Astrocyte of the spinal cord (primary cell): ENCODE measurements around the gene MOV10L1.

Source experiments
- DNase-seq: peaks from one replicate; pipeline ENCODE4 v3.0.0; 2011; ENCODE audit warnings: low read depth, low spot score
- H3K4me3 ChIP-seq: 2 replicates; pipeline ENCODE4 v1.5.1; 2011; ENCODE audit warnings: low read depth, mild to moderate bottlenecking, low read length, moderate library complexity
- in situ Hi-C: cut with HindIII; loops from 2 replicates; pipeline ENCODE4 v1.10.0; 2017; ENCODE audit warnings: low sequenced_read_pairs
- TF ChIP-seq, protein P1 (sequence below): IDR thresholded peaks from 2 replicates; pipeline ENCODE4 v1.5.1; 2012; ENCODE audit warnings: low read depth, mild to moderate bottlenecking, low read length, inconsistent platforms

Gene MOV10L1

GRCh38 chr22:50192436-50193204 lies 102.8 kb downstream of the MOV10L1 start:
- TF ChIP-seq, protein P1, sequence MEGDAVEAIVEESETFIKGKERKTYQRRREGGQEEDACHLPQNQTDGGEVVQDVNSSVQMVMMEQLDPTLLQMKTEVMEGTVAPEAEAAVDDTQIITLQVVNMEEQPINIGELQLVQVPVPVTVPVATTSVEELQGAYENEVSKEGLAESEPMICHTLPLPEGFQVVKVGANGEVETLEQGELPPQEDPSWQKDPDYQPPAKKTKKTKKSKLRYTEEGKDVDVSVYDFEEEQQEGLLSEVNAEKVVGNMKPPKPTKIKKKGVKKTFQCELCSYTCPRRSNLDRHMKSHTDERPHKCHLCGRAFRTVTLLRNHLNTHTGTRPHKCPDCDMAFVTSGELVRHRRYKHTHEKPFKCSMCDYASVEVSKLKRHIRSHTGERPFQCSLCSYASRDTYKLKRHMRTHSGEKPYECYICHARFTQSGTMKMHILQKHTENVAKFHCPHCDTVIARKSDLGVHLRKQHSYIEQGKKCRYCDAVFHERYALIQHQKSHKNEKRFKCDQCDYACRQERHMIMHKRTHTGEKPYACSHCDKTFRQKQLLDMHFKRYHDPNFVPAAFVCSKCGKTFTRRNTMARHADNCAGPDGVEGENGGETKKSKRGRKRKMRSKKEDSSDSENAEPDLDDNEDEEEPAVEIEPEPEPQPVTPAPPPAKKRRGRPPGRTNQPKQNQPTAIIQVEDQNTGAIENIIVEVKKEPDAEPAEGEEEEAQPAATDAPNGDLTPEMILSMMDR: no peak
- DNase-seq: no peak
- in situ Hi-C loops: no loop called here
- H3K4me3 ChIP-seq: no peak overlapping the region

DNA sequence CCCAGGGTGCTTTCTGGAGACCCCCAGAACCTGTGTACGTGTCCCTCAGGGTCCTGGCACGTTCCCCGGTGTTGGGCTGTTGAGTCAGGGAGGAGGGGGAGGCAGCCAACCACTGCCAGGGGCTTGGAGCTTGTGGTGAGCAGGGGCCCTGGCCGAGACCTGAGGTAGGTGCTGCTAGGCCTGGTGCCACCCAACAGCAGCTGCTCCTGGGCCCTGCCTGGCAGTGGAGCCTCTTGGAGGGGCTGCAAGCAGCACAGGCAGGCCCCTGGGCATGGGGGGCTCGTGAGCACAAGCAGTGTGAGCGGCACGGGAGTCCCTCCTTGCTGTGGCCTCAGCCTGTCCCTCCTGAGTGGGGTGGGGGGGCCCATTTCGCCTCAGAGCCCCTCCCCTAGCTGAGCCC lies 103.8 kb downstream of the MOV10L1 start:
- in situ Hi-C loops: no loop called here
- TF ChIP-seq, protein P1: no peak
- no peak overlapping the region for H3K4me3 ChIP-seq
- no peak for DNase-seq

DNA sequence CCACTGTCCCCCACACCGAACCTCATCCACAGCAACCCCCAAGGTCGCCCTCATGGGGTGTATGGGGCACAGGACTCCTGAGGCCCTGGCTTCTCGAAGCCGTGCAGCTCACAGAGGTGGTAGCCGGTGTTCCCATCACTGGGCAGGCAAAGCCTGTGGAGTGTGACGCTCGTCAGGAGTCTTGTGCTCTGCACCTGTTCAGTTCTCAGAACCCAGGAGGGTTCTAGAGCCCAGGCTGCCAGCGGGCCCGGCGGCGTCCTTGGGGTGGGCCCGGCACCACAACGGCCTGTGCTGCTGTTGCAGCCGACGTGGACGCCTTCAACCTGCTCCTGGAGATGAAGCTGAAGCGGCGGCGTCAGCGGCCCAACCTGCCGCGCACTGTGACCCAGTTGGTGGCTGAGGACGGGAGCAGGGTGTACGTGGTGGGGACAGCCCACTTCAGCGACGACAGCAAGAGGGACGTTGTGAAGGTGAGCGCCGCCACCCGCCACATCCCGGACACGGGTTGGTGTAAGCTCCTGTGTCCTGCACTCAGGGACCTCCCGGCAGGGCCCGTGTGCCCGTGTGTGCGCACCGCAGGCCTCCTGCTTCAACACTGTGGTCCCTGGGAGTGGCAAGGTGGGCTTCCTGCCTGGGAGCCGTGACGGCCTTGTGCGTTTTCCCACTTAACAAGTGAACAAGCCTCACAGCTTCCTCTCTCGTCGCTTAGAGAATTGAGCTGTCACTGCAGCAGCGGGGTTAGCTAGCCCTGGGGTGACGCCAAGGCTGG lies 104.4 kb downstream of the MOV10L1 start:
- TF ChIP-seq, protein P1: no peak
- H3K4me3 ChIP-seq: no peak overlapping the region
- in situ Hi-C loops: no loop called here
- DNase-seq: no peak

- DNase-seq: no peak
- no peak overlapping the region for H3K4me3 ChIP-seq
- in situ Hi-C loops: no loop called here
- TF ChIP-seq, protein P1: no peak
Observed at GRCh38 chr22:50196256-50196655, 106.5 kb downstream of the MOV10L1 start.

DNA sequence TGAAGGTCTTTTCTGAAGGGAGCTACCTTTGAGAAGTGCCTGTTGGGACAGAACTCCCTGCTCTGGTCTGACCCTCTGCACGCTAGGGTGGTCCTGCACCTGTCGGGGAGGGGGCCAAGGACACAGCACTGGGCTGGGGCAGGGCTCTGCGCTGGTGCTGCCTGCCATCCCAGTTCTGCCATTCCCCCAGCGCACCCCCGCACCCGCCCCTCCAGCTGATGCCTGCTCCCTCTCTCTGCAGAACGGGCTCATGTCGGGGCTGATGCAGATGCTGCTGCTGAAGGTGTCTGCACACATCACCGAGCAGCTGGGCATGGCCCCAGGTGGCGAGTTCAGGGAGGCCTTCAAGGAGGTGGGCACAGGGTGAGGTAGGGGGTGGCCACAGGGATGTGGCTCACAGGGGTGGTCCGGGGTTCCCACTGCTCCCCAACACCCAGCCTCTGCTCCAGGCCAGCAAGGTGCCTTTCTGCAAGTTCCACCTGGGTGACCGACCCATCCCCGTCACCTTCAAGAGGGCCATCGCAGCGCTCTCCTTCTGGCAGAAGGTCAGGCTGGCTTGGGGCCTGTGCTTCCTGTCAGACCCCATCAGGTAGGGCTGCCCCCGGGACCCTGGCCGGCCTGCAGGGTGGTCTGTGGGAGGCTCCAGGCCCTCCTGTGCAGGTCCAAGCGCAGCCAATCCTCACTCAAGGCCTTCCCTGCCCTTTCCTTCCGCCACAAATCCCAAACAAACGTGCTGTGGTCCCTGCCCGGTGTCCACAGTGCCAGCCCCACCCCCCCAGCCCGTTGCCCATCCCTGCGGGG lies 107.4 kb downstream of the MOV10L1 start:
- TF ChIP-seq, protein P1: no peak
- H3K4me3 ChIP-seq: no peak overlapping the region
- DNase-seq: no peak
- in situ Hi-C loops: no loop called here

DNA sequence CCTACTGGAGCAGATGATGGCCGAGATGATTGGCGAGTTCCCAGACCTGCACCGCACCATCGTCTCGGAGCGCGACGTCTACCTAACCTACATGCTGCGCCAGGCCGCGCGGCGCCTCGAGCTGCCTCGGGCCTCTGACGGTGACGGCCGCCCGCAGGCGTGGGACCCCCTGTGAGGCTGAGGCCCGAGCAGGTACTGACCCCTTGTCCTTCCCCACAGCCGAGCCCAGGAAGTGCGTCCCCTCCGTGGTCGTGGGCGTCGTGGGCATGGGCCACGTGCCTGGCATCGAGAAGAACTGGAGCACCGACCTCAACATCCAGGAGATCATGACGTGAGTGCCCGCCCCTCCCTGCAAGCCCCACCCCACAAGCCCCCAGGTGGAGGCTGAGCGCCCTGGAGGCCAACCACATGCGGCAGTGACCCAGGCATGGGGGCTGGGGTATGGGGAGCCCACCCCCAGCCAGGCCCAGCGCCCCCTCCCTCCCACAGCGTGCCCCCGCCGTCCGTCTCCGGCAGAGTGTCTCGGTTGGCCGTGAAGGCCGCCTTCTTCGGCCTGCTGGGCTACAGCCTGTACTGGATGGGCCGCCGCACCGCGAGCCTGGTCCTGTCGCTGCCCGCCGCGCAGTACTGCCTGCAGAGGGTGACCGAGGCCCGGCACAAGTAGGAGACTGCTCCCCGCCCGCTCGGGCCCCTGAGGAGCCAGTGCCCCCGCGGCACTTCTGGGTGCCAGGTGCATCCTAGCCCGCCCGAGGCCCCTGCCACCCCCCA lies 108.2 kb downstream of the MOV10L1 start:
- DNase-seq: no peak
- no peak overlapping the region for H3K4me3 ChIP-seq
- TF ChIP-seq, protein P1: no peak
- in situ Hi-C loops: no loop called here
